Vagina (tissue), 2 donors: ENCODE results near the gene RARS2.

Experiments
- CTCF ChIP-seq, 3 experiments: fragments of 450-650 bp in 2 of 3; fragments of 200-600 bp in 1 of 3; sonication (generic) in 1 of 3; IDR thresholded peaks; one replicate each; pipeline ENCODE4 v1.5.1; 2017 to 2019; ENCODE audit warnings: antibody characterized with exemption in 3 of 3, mild to moderate bottlenecking in 2 of 3, moderate library complexity in 2 of 3
- POLR2A ChIP-seq, 2 donors: fragments of 450-650 bp; IDR thresholded peaks; one replicate each; pipeline ENCODE4 v1.6.1; 2017; ENCODE audit warnings: antibody characterized with exemption in 2 of 2, mild to moderate bottlenecking in 2 of 2, moderate library complexity in 2 of 2

GRCh38 chr6:87518453-87518852, 71.3 kb downstream of the RARS2 start:
- TF ChIP-seq POLR2A (IDR thresholded peaks at IDR 0.05) (no peak), CTCF (IDR thresholded peaks at IDR 0.05) (no peak)
